SK-N-SH treated with all-trans-retinoic acid at 6 μM for 48 hours (cell line): ENCODE results near the gene RTN4RL2.

ENCODE experiments used
- ATAC-seq: fragments of 200-7000 bp; cut with Tn5 transposase; 3 replicates; pipeline ENCODE4 v1.9.1; 2020; ENCODE audit warnings: mild to moderate bottlenecking, moderate library complexity
- BACH2 ChIP-seq: fragments of 250-450 bp; sonication (Bioruptor Pico); IDR thresholded peaks from 2 replicates; pipeline ENCODE4 v1.9.0; 2021; ENCODE audit warnings: mild to moderate bottlenecking, borderline replicate concordance
- CREB5 ChIP-seq: fragments of 250-450 bp; sonication (Bioruptor Pico); IDR thresholded peaks from 2 replicates; pipeline ENCODE4 v1.5.1; 2020; ENCODE audit warnings: low read depth, mild to moderate bottlenecking, moderate library complexity
- CSDC2 ChIP-seq: fragments of 250-450 bp; sonication (Bioruptor Pico); IDR thresholded peaks from 2 replicates; pipeline ENCODE4 v1.5.0; 2020; ENCODE audit warnings: mild to moderate bottlenecking, moderate library complexity
- CSRNP3 ChIP-seq: fragments of 250-450 bp; sonication (Bioruptor Pico); IDR thresholded peaks from 2 replicates; pipeline ENCODE4 v1.5.1; 2021; ENCODE audit warnings: mild to moderate bottlenecking, moderate library complexity
- ESRRG ChIP-seq: fragments of 250-450 bp; sonication (Bioruptor Pico); IDR thresholded peaks from 2 replicates; pipeline ENCODE4 v1.6.1; 2021; ENCODE audit warnings: mild to moderate bottlenecking
- GLIS3 ChIP-seq: fragments of 250-450 bp; sonication (Bioruptor Pico); IDR thresholded peaks from 2 replicates; pipeline ENCODE4 v1.5.0; 2020; ENCODE audit warnings: mild to moderate bottlenecking, moderate library complexity
- ISL1 ChIP-seq: fragments of 250-450 bp; sonication (Bioruptor Pico); IDR thresholded peaks from 2 replicates; pipeline ENCODE4 v2.1.2; 2022; ENCODE audit warnings: mild to moderate bottlenecking, moderate library complexity
- OSR1 ChIP-seq: fragments of 250-450 bp; sonication (Bioruptor Pico); IDR thresholded peaks from 2 replicates; pipeline ENCODE4 v1.8.0; 2022; ENCODE audit warnings: moderate library complexity, mild to moderate bottlenecking, inconsistent platforms
- PATZ1 ChIP-seq: fragments of 250-450 bp; sonication (Bioruptor Pico); IDR thresholded peaks from 2 replicates; pipeline ENCODE4 v1.8.0; 2020; ENCODE audit warnings: mild to moderate bottlenecking, moderate library complexity, borderline replicate concordance
- POU6F1 ChIP-seq: fragments of 250-450 bp; sonication (Bioruptor Pico); IDR thresholded peaks from 2 replicates; pipeline ENCODE4 v1.8.0; 2021; ENCODE audit warnings: low read depth, mild to moderate bottlenecking, moderate library complexity, borderline replicate concordance
- PPARA ChIP-seq: fragments of 250-450 bp; sonication (Bioruptor Pico); IDR thresholded peaks from 2 replicates; pipeline ENCODE4 v1.5.0; 2020; ENCODE audit warnings: mild to moderate bottlenecking, borderline replicate concordance
- RARB ChIP-seq: fragments of 250-450 bp; sonication (Bioruptor Pico); IDR thresholded peaks from 2 replicates; pipeline ENCODE4 v1.8.0; 2021; ENCODE audit warnings: mild to moderate bottlenecking, moderate library complexity
- SNAI2 ChIP-seq: fragments of 250-450 bp; sonication (Bioruptor Pico); IDR thresholded peaks from 2 replicates; pipeline ENCODE4 v1.5.0; 2020; ENCODE audit warnings: mild to moderate bottlenecking, moderate library complexity
- TCF4 ChIP-seq: fragments of 250-450 bp; sonication (Bioruptor Pico); IDR thresholded peaks from 2 replicates; pipeline ENCODE4 v1.8.0; 2021; ENCODE audit warnings: mild to moderate bottlenecking, moderate library complexity, borderline replicate concordance
- TSHZ2 ChIP-seq: fragments of 250-450 bp; sonication (Bioruptor Pico); IDR thresholded peaks from 2 replicates; pipeline ENCODE4 v1.5.0; 2020; ENCODE audit warnings: mild to moderate bottlenecking, moderate library complexity
- ZC3H10 ChIP-seq: fragments of 250-450 bp; sonication (Bioruptor Pico); IDR thresholded peaks from 2 replicates; pipeline ENCODE4 v1.5.1; 2021; ENCODE audit warnings: mild to moderate bottlenecking, moderate library complexity
- ZFP3 ChIP-seq: fragments of 250-450 bp; sonication (Bioruptor Pico); IDR thresholded peaks from 2 replicates; pipeline ENCODE4 v1.5.0; 2020; ENCODE audit warnings: mild to moderate bottlenecking, moderate library complexity
- ZFP30 ChIP-seq: fragments of 450-650 bp; formaldehyde crosslinking; IDR thresholded peaks from 2 replicates; pipeline ENCODE4 v1.5.0; 2022; ENCODE audit warnings: mild to moderate bottlenecking, moderate library complexity
- ZNF70 ChIP-seq: fragments of 450-650 bp; formaldehyde crosslinking; IDR thresholded peaks from 2 replicates; pipeline ENCODE4 v1.5.0; 2020; ENCODE audit warnings: mild to moderate bottlenecking, moderate library complexity
- ZNF8 ChIP-seq: fragments of 450-650 bp; formaldehyde crosslinking; IDR thresholded peaks from 2 replicates; pipeline ENCODE4 v1.5.0; 2020; ENCODE audit warnings: mild to moderate bottlenecking, moderate library complexity

The RTN4RL2 gene

GRCh38 chr11:57475671-57476046, 15.3 kb downstream of the RTN4RL2 start:
- ATAC-seq: no peak
- TF ChIP-seq ZFP3 (no peak), POU6F1 (no peak)

- no peak for ATAC-seq
Measured at GRCh38 chr11:57476047-57476756, 15.9 kb downstream of the RTN4RL2 start.

More at GRCh38 chr11:57476047-57476756, 15.9 kb downstream of the RTN4RL2 start:
- TF ChIP-seq ZNF8 (CRISPR knock-in tag): no peak
- TF ChIP-seq TCF4 (CRISPR knock-in tag): no peak
- TF ChIP-seq OSR1: no peak
- no peak for TF ChIP-seq CREB5 (CRISPR knock-in tag)
- TF ChIP-seq GLIS3 (CRISPR knock-in tag): no peak
- TF ChIP-seq BACH2 (CRISPR knock-in tag): no peak
- TF ChIP-seq CSDC2 (CRISPR knock-in tag): no peak
- no peak for TF ChIP-seq PATZ1
- TF ChIP-seq ZC3H10: no peak
- no peak for TF ChIP-seq PPARA (CRISPR knock-in tag)
- no peak for TF ChIP-seq ZFP3
- TF ChIP-seq POU6F1: no peak
- no peak for TF ChIP-seq TSHZ2 (CRISPR knock-in tag)
- TF ChIP-seq SNAI2 (CRISPR knock-in tag): no peak
- TF ChIP-seq RARB: no peak
- no peak for TF ChIP-seq ZNF70 (CRISPR knock-in tag)
- TF ChIP-seq ISL1: no peak
- TF ChIP-seq ZFP30 (CRISPR knock-in tag): no peak
- TF ChIP-seq CSRNP3 (CRISPR knock-in tag): no peak
- no peak for TF ChIP-seq ESRRG (CRISPR knock-in tag)
